Left hindlimb (tissue), 1 donor: ENCODE results near the gene ZBTB46.
"Not testable (repeated sequence)": the region's sequence is repeated elsewhere in the genome, so short reads cannot be mapped to it uniquely, and the experiment has no call there.

Experiments used
- DNase-seq: peaks from one replicate; pipeline ENCODE4 v3.0.0-alpha.2; 2018

ZBTB46 gene

DNA sequence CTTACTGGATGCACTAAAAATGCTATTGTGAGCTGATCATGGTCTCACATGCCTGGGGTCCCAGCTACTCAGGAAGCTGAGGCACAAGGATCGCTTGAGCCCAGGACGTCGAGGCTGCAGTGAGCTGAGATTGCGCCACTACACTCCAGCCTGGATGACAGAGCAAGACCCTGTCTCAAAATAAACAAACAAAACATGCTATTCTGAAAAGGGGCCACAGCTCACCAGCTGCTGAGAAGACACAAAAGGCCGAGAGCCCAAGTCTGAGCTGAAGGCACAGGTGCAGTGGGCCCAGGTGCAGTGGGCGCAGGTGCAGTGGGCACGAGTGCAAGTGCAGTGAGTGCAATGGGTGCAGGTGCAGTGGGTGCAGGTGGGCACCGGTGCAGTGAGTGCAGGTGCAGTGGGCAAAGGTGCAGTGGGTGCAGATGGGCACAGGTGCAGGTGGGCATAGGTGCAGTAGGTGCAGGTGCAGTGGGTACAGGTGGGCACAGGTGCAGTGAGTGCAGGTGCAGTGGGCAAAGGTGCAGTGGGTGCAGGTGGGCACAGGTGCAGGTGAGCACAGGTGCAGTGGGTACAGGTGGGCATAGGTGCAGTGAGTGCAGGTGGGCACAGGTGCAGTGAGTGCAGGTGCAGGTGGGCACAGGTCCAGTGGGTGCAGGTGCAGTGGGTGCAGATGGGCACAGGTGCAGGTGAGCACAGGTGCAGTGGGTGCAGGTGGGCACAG is 16.0 kb downstream of the ZBTB46 start:
- DNase-seq = no peak

GRCh38 chr20:63811491-63811875 is 19.6 kb downstream of the ZBTB46 start:
- DNase-seq = no peak

DNA sequence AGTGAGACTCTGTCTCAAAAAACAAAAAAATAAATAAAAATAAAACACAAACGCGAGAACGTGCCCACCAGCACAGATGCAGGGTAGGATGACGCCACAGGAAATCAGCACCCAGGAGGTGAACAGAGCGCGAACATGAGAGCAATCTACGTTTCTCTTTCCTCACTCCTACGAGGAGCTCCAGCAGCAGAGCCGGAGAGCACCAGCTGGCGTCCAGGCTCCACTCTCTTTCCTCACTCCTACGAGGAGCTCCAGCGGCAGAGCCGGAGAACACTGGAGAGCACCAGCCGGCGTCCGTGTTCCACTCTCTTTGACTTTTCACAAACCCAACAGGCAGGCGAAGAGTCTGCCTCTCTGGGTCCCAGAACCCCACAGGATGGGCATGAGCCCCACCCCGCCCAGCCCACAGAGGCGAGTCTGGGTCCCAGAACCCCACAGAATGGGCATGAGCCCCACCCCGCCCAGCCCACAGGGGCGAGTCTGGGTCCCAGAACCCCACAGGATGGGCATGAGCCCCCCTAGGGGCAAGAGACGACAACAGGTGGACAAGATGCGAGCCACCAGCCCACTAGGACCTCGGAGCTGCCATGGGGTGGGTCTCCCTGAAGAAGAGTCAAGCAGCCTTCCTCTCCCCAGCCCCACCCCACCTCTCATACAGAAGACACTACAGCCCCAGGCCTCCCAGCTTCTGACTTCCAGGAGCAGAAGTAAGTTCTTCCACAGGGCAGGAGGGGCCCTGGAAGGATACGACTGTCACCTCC is 20.2 kb downstream of the ZBTB46 start:
- DNase-seq = no peak

DNA sequence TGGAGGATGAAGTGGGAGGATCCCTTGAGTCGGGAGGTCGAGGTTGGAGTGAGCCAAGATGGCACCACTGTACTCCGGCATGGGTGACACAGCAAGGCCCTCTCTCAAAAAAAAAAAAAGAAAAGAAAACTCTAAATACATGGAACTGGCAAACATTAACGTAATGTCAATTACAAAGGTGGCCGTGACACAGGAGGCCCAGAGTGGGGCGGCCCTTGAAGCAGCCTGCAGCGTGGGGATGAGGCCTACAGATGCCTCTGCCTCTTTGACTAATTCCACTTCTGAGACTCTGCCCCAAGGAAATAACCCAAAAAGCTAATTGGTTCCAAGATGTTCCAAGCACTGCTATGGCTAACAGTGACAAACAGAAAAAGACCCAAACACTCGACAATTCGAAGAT is 21.2 kb downstream of the ZBTB46 start:
- DNase-seq = no peak

DNA sequence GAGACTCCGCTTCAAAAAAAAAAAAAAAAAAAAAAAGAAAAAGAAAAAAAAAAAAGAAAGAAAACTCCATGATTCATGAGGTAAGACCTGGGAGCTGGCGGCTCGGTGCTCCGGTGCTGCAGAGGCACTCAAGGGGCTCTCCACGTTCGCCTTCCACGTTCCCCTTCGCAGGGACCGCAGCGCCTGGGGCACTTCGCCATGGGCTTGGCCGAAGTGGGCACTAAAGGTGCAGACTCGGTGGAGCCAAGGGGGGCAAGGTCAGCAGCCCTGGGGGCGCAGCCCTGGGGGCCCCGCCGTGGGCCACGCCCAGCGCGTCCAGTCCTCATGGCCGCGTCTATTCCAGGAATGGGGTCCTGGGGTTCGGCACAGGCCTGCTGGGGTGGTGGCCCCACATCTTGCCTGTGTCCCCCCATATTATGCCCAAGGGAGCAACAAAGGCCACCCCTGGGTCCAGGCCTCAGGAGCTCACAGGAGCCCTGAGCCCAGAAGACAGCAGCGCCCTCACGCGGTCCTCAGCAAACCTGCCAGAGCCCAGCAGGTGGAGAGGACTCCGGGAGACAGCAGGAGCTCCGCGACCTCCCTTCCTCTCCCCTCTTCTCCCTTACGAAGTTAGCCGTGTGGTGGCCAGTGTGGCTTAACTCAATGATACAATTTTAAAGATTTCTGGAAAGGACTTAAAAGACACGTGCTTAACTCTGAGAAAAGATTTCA is 21.9 kb downstream of the ZBTB46 start:
- no peak for DNase-seq

- no peak for DNase-seq
Observed at GRCh38 chr20:63808145-63808724, 22.8 kb downstream of the ZBTB46 start.

GRCh38 chr20:63807654-63808053 is 23.4 kb downstream of the ZBTB46 start:
- no peak for DNase-seq

- no peak for DNase-seq
Observed at GRCh38 chr20:63804308-63804636, 26.8 kb downstream of the ZBTB46 start.

DNA sequence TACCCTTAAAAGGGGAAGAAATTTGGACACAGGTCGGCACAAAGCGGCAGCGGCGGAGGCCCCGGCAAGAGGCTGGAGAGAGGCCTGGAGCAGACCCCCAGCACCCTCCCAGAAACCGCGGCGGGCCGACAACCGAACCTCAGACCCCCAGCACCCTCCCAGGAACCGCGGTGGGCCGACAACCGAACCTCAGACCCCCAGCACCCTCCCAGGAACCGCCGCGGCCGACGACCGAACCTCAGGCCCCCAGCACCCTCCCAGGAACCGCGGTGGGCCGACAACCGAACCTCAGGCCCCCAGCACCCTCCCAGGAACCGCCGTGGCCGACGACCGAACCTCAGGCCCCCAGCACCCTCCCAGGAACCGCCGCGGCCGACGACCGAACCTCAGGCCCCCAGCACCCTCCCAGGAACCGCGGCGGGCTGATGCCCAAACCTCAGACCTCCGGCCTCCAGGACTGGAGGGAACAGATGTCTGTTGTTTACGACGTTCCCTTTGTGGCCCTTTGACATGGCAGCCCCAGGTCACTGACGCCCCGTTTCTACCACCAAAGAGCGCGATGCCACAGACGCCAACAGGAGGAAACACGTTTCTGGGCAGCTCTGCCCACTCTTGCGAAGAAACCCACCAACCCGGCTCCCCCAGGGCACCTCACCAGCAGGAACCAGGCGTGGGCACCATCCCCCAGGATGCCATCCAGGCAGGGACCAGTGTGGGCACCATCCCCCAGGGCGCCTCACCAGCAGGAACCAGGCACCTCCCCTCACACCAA is 28.4 kb downstream of the ZBTB46 start:
- DNase-seq = no peak

DNA sequence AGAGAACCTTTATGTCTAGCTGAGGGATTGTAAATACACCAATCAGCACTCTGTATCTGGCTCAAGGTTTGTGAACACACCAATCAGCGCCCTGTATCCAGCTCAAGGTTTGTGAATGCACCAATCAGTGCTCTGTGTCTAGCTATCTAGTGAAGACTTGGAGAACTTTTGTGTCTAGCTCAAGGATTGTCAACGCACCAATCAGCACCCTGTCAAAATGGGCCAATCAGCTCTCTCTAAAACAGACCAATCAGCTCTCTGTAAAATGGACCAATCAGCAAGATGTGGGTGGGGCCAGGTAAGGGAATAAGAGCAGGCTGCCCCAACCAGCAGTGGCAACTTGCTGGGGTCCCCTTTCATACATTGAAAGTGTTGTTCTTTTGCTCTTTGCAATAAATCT is 29.9 kb downstream of the ZBTB46 start:
- DNase-seq = not testable (repeated sequence)

DNA sequence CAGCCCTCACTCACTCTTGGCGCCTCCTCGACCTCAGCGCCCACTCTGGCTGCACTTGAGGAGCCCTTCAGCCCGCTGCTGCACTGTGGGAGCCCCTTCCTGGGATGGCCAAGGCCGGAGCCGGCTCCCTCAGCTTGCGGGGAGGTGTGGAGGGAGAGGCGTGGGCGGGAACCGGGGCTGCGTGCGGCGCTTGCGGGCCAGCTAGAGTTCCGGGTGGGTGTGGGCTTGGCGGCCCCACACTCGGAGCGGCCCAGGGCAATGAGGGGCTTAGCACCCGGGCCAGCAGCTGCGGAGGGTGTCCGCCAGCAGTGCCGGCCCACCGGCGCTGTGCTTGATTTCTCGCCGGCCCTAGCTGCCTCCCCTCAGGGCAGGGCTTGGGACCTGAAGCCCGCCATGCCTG is 30.7 kb downstream of the ZBTB46 start:
- DNase-seq = not testable (repeated sequence)

- DNase-seq = not testable (repeated sequence)
Observed at GRCh38 chr20:63799127-63799526, 31.9 kb downstream of the ZBTB46 start.

DNA sequence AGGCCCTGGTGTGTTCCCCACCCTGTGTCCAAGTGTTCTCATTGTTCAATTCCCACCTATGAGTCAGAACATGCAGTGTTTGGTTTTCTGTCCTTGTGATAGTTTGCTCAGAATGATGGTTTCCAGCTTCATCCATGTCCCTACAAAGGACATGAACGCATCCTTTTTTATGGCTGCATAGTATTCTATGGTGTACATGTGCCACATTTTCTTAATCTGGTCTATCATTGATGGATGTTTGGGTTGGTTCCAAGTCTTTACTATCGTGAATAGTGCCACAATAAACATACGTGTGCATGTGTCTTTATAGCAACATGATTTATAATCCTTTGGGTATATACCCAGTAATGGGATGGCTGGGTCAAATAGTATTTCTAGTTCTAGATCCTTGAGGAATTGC is 33.9 kb downstream of the ZBTB46 start:
- not testable (repeated sequence) for DNase-seq

DNA sequence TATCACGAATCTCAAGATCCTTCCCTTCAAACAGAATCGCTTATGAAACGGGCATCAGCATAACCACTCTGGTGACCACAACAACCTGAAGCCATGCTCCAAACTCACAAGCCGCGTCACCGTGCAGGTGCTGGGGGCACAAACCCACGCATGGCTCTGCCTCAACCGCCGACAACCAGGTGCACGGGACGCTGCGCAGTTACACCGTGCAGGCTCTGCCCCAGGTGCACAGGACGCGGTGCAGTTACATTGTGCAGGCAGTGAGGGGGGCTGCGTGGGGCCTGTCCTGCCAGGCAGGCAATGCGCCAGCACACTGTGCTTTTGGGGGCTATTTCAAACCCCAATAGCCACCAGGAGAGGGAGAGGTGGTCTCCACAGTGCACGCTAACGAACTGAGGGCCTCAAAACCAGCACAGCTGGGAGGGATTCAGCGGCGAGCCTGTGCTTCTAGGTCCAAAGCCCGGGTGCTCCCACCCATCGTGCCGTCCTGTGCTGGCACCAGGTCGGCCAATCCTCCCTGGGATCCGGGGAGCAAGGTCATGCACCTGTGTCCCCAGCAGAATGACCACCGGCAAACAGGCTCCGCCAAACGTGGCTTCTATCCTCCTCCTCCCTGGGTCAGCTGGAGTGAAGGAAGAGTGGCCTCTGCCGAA is 35.8 kb downstream of the ZBTB46 start:
- DNase-seq = no peak

DNA sequence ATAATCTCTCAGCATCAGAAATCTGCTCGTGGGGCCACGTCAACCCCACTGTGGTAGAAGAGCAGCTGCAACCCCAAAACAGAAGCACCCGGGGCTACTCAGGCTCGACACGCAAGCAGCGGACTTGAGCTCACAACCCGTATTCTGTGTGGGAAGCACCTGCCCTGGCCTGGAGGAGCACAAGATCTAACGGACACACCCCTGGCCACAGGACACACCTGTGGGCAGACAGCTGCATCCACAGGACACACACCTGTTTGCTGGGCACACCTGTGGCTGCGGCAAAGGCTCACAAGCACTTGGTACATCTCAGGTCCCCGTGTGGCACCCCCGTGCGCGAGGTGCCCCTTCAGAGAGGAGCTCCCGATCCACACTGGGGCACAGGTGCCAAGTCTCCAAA is 36.5 kb downstream of the ZBTB46 start:
- DNase-seq = no peak

DNA sequence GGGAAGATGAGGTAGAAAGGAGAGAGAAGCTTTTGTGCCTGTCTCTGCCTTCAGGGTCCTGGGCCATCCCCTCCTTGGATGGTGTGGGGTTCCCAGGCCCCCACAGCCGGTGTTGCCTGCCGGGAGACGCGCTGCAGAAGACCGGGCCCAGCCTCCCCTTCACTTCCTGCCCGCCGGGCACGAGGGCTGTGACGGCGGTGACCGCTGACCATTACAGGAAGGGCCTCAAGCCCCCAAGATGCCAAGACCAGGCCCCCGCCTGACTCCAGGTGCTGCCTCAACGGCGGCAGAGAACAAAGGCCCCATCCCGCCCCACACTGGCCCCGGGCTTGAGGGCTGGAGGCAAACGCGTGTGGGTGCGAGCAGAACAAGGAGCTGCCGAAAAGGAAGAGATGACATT is 38.2 kb downstream of the ZBTB46 start:
- no peak for DNase-seq

- no peak for DNase-seq
Observed at GRCh38 chr20:63791497-63792156, 39.4 kb downstream of the ZBTB46 start.

GRCh38 chr20:63790572-63791168 is 40.4 kb downstream of the ZBTB46 start:
- no peak for DNase-seq

DNA sequence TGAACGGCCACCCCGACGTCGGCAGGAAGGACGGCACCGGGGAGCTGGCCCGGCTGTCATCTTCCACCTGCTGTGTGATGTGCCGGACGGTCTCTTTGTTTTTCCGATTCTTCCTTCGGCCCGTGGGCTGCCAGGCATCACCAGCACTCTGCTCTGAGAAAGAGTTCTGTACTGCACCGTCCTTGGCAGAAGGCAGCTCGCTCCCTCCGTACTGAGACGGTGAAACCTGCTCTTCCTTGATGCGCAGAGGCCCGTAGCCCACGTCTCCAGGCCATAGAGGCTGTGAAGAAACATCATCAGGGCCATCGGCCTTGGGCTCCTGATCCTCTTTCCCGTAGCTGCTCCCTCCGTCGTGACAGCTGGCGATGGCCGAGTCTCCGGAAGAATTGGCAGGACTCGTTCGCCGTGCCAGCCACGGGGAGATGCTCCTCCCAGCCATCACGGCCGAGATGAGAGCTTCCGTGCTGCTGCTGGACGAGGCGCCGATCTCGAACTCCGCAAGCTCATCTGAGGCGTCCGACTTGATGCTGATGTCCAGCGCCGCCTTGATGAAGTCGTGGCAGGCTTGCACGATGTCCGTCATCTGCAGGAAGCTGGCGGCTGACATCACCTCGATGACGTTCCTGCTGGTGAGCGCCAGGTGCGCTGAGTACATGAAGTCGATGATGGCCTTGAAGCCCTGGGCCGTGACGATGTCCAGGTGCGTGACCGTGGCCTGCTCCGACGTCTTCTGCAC is 41.1 kb downstream of the ZBTB46 start:
- no peak for DNase-seq

DNA sequence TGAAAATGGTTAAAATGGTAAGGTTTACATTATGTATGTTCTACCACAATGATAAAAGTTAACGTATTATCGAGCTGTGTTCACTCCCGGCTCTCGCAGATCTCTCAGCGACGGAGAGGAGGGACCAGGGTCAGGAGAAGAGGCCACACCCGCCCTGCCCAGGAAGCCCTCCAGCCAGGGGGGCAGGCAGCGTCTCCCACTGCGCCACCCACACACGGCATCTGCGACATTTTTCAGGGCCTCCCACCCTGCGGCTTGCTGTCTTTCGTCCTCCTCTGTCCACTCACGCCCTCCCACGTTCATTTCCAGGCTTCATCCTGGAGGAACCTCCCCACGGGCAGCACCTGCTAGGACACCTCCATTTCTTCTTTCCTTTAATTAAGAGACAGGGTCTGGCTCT is 43.3 kb downstream of the ZBTB46 start:
- DNase-seq = no peak

DNA sequence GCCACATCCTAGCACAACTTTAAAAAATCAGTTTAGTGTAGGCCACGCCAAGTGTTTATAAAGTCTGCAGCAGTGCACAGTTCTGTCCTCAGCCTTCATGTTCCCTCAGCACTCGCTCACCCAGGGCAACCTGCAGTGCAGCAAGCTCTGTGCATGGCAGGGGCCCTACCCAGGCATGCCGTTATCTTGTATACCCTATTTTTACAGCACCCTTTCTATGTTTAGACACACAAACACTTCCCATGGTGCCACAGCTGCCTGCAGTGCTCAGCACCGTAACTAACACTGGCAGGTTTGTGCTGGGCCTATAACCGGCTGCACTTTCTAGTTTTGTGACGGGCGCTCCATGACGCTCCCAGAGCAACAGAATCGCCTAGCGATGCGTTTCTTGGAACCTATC is 43.8 kb downstream of the ZBTB46 start:
- no peak for DNase-seq
